GM19455 (cell line): Measurements from ENCODE around the gene NGEF.

ENCODE experiments used
- ATAC-seq: cut with Tn5 transposase; IDR thresholded peaks from one replicate; pipeline ENCODE4 v1.9.1; 2021; ENCODE audit not compliant: unreplicated experiment

Gene NGEF

GRCh38 chr2:232901736-232902578 is 111.1 kb downstream of the NGEF start:
- no peak for ATAC-seq

GRCh38 chr2:232900811-232901735 is 112.0 kb downstream of the NGEF start:
- no peak for ATAC-seq

GRCh38 chr2:232898592-232899543 is 114.2 kb downstream of the NGEF start:
- ATAC-seq = no peak

GRCh38 chr2:232897598-232898408 is 115.3 kb downstream of the NGEF start:
- no peak for ATAC-seq

- ATAC-seq = no peak
Observed at GRCh38 chr2:232896720-232897597, 116.1 kb downstream of the NGEF start.

GRCh38 chr2:232896111-232896510 is 116.9 kb downstream of the NGEF start:
- ATAC-seq = no peak

- ATAC-seq = no peak
Observed at GRCh38 chr2:232894746-232895145, 118.3 kb downstream of the NGEF start.

GRCh38 chr2:232894251-232894650 is 118.8 kb downstream of the NGEF start:
- no peak for ATAC-seq

GRCh38 chr2:232893834-232894233 is 119.2 kb downstream of the NGEF start:
- no peak for ATAC-seq

- ATAC-seq = no peak
Observed at GRCh38 chr2:232892843-232893242, 120.2 kb downstream of the NGEF start.

- no peak for ATAC-seq
Observed at GRCh38 chr2:232892221-232892620, 120.8 kb downstream of the NGEF start.

GRCh38 chr2:232891621-232892071 is 121.4 kb downstream of the NGEF start:
- ATAC-seq = no peak

GRCh38 chr2:232890896-232891601 is 122.0 kb downstream of the NGEF start:
- ATAC-seq = no peak

- no peak for ATAC-seq
Observed at GRCh38 chr2:232890536-232890895, 122.5 kb downstream of the NGEF start.

- no peak for ATAC-seq
Observed at GRCh38 chr2:232889876-232890401, 123.1 kb downstream of the NGEF start.

- ATAC-seq = no peak
Observed at GRCh38 chr2:232888839-232889529, 124.1 kb downstream of the NGEF start.

- ATAC-seq = no peak
Observed at GRCh38 chr2:232888099-232888836, 124.8 kb downstream of the NGEF start.
